ENCODE results near the gene HTT. TPM values are rescaled to one million over a fixed set of nuclear protein-coding genes. Genes with fewer than 3 reads are reported as not detected.

HTT gene
- total and polyA plus RNA-seq, 2 of the 13 experiments (the other 11 are each of a cell fraction or from before 2014, with no cell fraction given), result 17.5 to 19.5 TPM

GRCh38 chr4:3192188-3192587 is 117.7 kb downstream of the HTT start (continued):
- no peak for TF ChIP-seq REST (IDR thresholded peaks at IDR 0.05; ENCODE audit: borderline replicate concordance in 1 of 2, low read depth in 1 of 2, low read length in 2 of 2)
- TF ChIP-seq AKNA (CRISPR knock-in tag; IDR thresholded peaks at IDR 0.05; ENCODE audit: borderline replicate concordance), result no peak
- no peak for TF ChIP-seq CEBPB (IDR thresholded peaks at IDR 0.05; ENCODE audit: borderline replicate concordance, low read depth, low read length)

- Histone ChIP-seq H3K27me3 (ENCODE audit: control insufficient read depth in 1 of 2, insufficient read depth in 2 of 2, low read length in 2 of 2) (no peaks in the 10 kb centered on the region), H3K27ac (ENCODE audit: extremely low read length, insufficient read depth, low read length) (no peak overlapping the region), H3K4me2 (ENCODE audit: low read depth, low read length) (no peak overlapping the region), H2AFZ (ENCODE audit: low read length) (no peak overlapping the region), H3K36me3 (replicated peaks in 1 of 2; ENCODE audit: control insufficient read depth in 1 of 2, insufficient read depth in 2 of 2, low read length in 2 of 2) (peaks cover 27 to 71% of the 10 kb centered on the region in 2 experiments), H3K9ac (ENCODE audit: insufficient read depth, low read depth, low read length) (no peak overlapping the region), H3K4me3 (replicated peaks in 1 of 3; ENCODE audit: insufficient read depth in 1 of 3, low read depth in 2 of 3, low read length in 3 of 3) (no peak overlapping the region), H4K20me1 (ENCODE audit: insufficient read depth, low read length) (no peaks in the 10 kb centered on the region), H3K79me2 (ENCODE audit: insufficient read depth, low read length) (no peaks in the 10 kb centered on the region), H3K9me3 (ENCODE audit: low read length) (no peaks in the 10 kb centered on the region), H3K4me1 (ENCODE audit: insufficient read depth, low read length) (peaks cover 11% of the 10 kb centered on the region; the same call in 1 of the 2 replicates)
- intact Hi-C loops (cut with micrococcal nuclease; ENCODE audit: unreplicated experiment) (no loop called here), in situ Hi-C loops (cut with HindIII; ENCODE audit: extremely low pct_ligation_motif_present, low pct_unique_long_range_greater_than_20kb) (no loop called here)
- ATAC-seq (no peak), FAIRE-seq (no peak), DNase-seq (ENCODE audit: low spot score) (no peak)
- TF ChIP-seq JUND (CRISPR knock-in tag; IDR thresholded peaks at IDR 0.05), result no peak
- TF ChIP-seq ZNF383 (CRISPR knock-in tag; IDR thresholded peaks at IDR 0.05; ENCODE audit: borderline replicate concordance), result no peak
- no peak for TF ChIP-seq SP140L (CRISPR knock-in tag; IDR thresholded peaks at IDR 0.05; ENCODE audit: borderline replicate concordance)
- TF ChIP-seq ZNF143 (CRISPR knock-in tag; IDR thresholded peaks at IDR 0.05), result no peak
- TF ChIP-seq ZNF326 (CRISPR knock-in tag; IDR thresholded peaks at IDR 0.05; ENCODE audit: borderline replicate concordance), result no peak
- CTCF ChIA-PET (ENCODE audit: low intra/inter-chr PET ratio, low total read pairs), result no interaction called here
- WGBS (ENCODE audit: low lambda C conversion rate), result 97% methylated on average over 12 of the region's 12 CpGs
- BruUV-seq (replicated peaks), result no TSS peak
- POLR2A ChIA-PET, result no interaction called here
Measured at GRCh38 chr4:3192827-3193226, 118.3 kb downstream of the HTT start.

Measured in HepG2 (cell line).